Measurements from ENCODE around the gene OBP2A. TPM values are rescaled to one million over a fixed set of nuclear protein-coding genes. Genes with fewer than 3 reads are reported as not detected.

OBP2A gene
- total RNA-seq, 1 donor from 2014 or later: not detected

DNA sequence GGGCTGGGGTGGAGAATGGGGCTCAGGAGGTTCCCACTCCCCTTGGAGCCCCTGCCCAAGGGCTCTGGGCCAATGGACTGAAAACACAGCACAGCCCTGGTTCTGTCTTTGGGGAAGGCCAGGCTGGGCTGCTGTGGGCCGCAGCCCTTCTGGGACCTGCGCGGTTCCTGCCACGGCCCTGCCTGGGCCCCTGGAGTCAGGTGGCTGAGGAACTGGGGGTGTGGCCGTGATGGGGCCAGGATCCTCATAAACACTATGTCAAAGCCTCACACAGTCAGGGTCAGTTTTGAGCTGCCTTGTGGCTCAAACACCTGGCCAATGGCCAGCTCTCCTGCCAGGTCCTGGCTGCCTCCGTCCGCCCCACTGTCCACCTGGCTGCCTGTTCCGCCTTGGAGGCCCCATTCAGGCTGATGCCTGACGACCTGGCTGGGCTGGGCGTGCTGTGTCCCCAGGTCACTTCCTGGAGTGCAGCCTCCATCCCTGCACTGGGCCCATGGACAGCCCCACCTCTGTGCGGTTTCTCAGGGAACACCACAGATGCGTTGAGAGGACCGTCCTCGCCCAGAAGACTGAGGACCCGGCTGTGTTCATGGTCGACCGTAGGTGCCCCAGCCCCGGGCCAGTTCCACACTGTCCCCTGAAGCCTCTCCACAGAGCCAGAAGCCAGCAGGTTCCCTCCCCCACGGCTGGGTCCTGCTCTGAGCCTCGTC lies 43.1 kb downstream of the OBP2A start:
- H3K9me3 Mint-ChIP-seq (ENCODE audit: unreplicated experiment): no peaks in the 10 kb centered on the region
- FAIRE-seq: no peak
- H3K4me2 ChIP-seq (ENCODE audit: low read length): no peak overlapping the region
- H3K4me3 Mint-ChIP-seq (ENCODE audit: unreplicated experiment): no peak overlapping the region
- no peaks in the 10 kb centered on the region for H3K9me3 ChIP-seq (ENCODE audit: insufficient read depth, low read depth, low read length)
- H2AFZ ChIP-seq (ENCODE audit: low read depth, low read length): no peak overlapping the region
- no peaks in the 10 kb centered on the region for H4K20me1 ChIP-seq (ENCODE audit: insufficient read depth, low read length)
- DNase-seq (ENCODE audit: low read depth): no peak
- no peaks in the 10 kb centered on the region for H3K27me3 ChIP-seq (ENCODE audit: insufficient read depth, low read length)
- peaks cover 29% of the 10 kb centered on the region for H3K27me3 Mint-ChIP-seq (ENCODE audit: low read depth, unreplicated experiment)
- H3K27ac Mint-ChIP-seq (ENCODE audit: unreplicated experiment): no peak overlapping the region
- no peak overlapping the region for H3K9ac ChIP-seq (ENCODE audit: low read length)
- no peaks in the 10 kb centered on the region for H3K79me2 ChIP-seq (ENCODE audit: insufficient read depth, low read length)
- no peaks in the 10 kb centered on the region for H3K4me1 Mint-ChIP-seq (ENCODE audit: low read depth, unreplicated experiment)
- no peaks in the 10 kb centered on the region for H3K4me1 ChIP-seq (ENCODE audit: insufficient read depth, low read length)
- H3K4me3 ChIP-seq (ENCODE audit: insufficient read depth, low read depth, low read length): no peak overlapping the region
- TF ChIP-seq CTCF (IDR thresholded peaks at IDR 0.05; ENCODE audit: insufficient read depth, low read depth, low read length) (no peak), EZH2 (IDR thresholded peaks at IDR 0.05; ENCODE audit: insufficient read depth, low read length) (no peak)
- no peaks in the 10 kb centered on the region for H3K36me3 ChIP-seq (ENCODE audit: insufficient read depth, low read length)
- no peak overlapping the region for H3K27ac ChIP-seq (ENCODE audit: low read depth, low read length)
- H3K36me3 Mint-ChIP-seq (ENCODE audit: low read depth, unreplicated experiment): no peaks in the 10 kb centered on the region

GRCh38 chr9:135589596-135590485 lies 43.9 kb downstream of the OBP2A start:
- no peaks in the 10 kb centered on the region for H3K9me3 ChIP-seq (ENCODE audit: insufficient read depth, low read depth, low read length)

More at GRCh38 chr9:135589596-135590485, 43.9 kb downstream of the OBP2A start:
- H3K27me3 Mint-ChIP-seq (ENCODE audit: low read depth, unreplicated experiment): peaks cover 29% of the 10 kb centered on the region
- H3K9ac ChIP-seq (ENCODE audit: low read length): no peak overlapping the region
- no peak overlapping the region for H2AFZ ChIP-seq (ENCODE audit: low read depth, low read length)
- no peaks in the 10 kb centered on the region for H3K27me3 ChIP-seq (ENCODE audit: insufficient read depth, low read length)
- H3K27ac ChIP-seq (ENCODE audit: low read depth, low read length): no peak overlapping the region
- no peaks in the 10 kb centered on the region for H3K4me1 ChIP-seq (ENCODE audit: insufficient read depth, low read length)
- H3K27ac Mint-ChIP-seq (ENCODE audit: unreplicated experiment): no peak overlapping the region
- no peak overlapping the region for H3K4me2 ChIP-seq (ENCODE audit: low read length)
- FAIRE-seq (no peak), DNase-seq (ENCODE audit: low read depth) (no peak)
- peak overlapping the region; percentile 36 for H3K4me3 Mint-ChIP-seq (ENCODE audit: unreplicated experiment)
- H3K36me3 Mint-ChIP-seq (ENCODE audit: low read depth, unreplicated experiment): no peaks in the 10 kb centered on the region
- H3K4me3 ChIP-seq (ENCODE audit: insufficient read depth, low read depth, low read length): no peak overlapping the region
- no peaks in the 10 kb centered on the region for H3K79me2 ChIP-seq (ENCODE audit: insufficient read depth, low read length)
- H3K4me1 Mint-ChIP-seq (ENCODE audit: low read depth, unreplicated experiment): no peaks in the 10 kb centered on the region
- TF ChIP-seq CTCF (IDR thresholded peaks at IDR 0.05; ENCODE audit: insufficient read depth, low read depth, low read length) (no peak), EZH2 (IDR thresholded peaks at IDR 0.05; ENCODE audit: insufficient read depth, low read length) (no peak)
- no peaks in the 10 kb centered on the region for H4K20me1 ChIP-seq (ENCODE audit: insufficient read depth, low read length)
- H3K36me3 ChIP-seq (ENCODE audit: insufficient read depth, low read length): no peaks in the 10 kb centered on the region
- no peaks in the 10 kb centered on the region for H3K9me3 Mint-ChIP-seq (ENCODE audit: unreplicated experiment)
